Stimulated activated effector memory CD8-positive, alpha-beta T cell treated with anti-CD3 and anti-CD28 coated beads, Interleukin-12 subunit alpha, Interleukin-12 subunit beta, amount 100 ng/mL, for 72 hours (primary cell): ENCODE data around the gene SUPT20HL2.
"Not testable (repeated sequence)": the region's sequence is repeated elsewhere in the genome, so short reads cannot be mapped to it uniquely, and the experiment has no call there.

Source experiments
- ATAC-seq: fragments of 150-1000 bp; cut with Tn5 transposase; 2 replicates; pipeline ENCODE4 v1.10.0; 2021
- DNase-seq, 2 donors: peaks; one replicate each; pipeline ENCODE4 v3.0.0; 2021 to 2022; ENCODE audit warnings: low spot score in 2 of 2
- H3K27ac Mint-ChIP-seq: one replicate; pipeline ENCODE4 v1.8.0; 2022; ENCODE audit warnings: mild to moderate bottlenecking, mixed read lengths
- H3K36me3 Mint-ChIP-seq: one replicate; pipeline ENCODE4 v1.8.0; 2022; ENCODE audit warnings: mild to moderate bottlenecking, mixed read lengths
- H3K4me1 Mint-ChIP-seq: one replicate; pipeline ENCODE4 v1.8.0; 2022; ENCODE audit warnings: mixed read lengths
- H3K4me3 Mint-ChIP-seq: one replicate; pipeline ENCODE4 v1.8.0; 2022; ENCODE audit warnings: mild to moderate bottlenecking, mixed read lengths
- H3K9me3 Mint-ChIP-seq: one replicate; pipeline ENCODE4 v1.8.0; 2022; ENCODE audit warnings: mixed read lengths

Gene SUPT20HL2

GRCh38 chrX:24321741-24322395 lies 8.0 kb upstream of the SUPT20HL2 start:
- Mint-ChIP-seq H3K27ac (no peak overlapping the region), H3K4me3 (no peak overlapping the region), H3K4me1 (no peaks in the 10 kb centered on the region), H3K9me3 (no peaks in the 10 kb centered on the region), H3K36me3 (no peaks in the 10 kb centered on the region)
- ATAC-seq (no peak), DNase-seq (no peak)

GRCh38 chrX:24317567-24317966 lies 3.7 kb upstream of the SUPT20HL2 start:
- no peaks in the 10 kb centered on the region for H3K4me1 Mint-ChIP-seq
- H3K9me3 Mint-ChIP-seq, result no peaks in the 10 kb centered on the region
- no peak for DNase-seq

GRCh38 chrX:24316111-24316510 lies 2.2 kb upstream of the SUPT20HL2 start:
- Mint-ChIP-seq H3K4me3 (no peak overlapping the region), H3K36me3 (no peaks in the 10 kb centered on the region), H3K27ac (no peak overlapping the region), H3K4me1 (no peaks in the 10 kb centered on the region), H3K9me3 (no peaks in the 10 kb centered on the region)
- DNase-seq (no peak), ATAC-seq (no peak)

More at GRCh38 chrX:24317567-24317966, 3.7 kb upstream of the SUPT20HL2 start:
- no peaks in the 10 kb centered on the region for H3K36me3 Mint-ChIP-seq
- no peak for ATAC-seq
- H3K4me3 Mint-ChIP-seq, result no peak overlapping the region
- no peak overlapping the region for H3K27ac Mint-ChIP-seq

- DNase-seq, H3K9me3 Mint-ChIP-seq, H3K4me3 Mint-ChIP-seq, H3K4me1 Mint-ChIP-seq, H3K36me3 Mint-ChIP-seq, ATAC-seq, H3K27ac Mint-ChIP-seq: not testable (repeated sequence)
These were observed 1.6 kb downstream of the SUPT20HL2 start for GRCh38 chrX:24312249-24312607.

GRCh38 chrX:24311507-24312248 lies 2.2 kb downstream of the SUPT20HL2 start:
- DNase-seq, H3K27ac Mint-ChIP-seq, H3K4me3 Mint-ChIP-seq, H3K9me3 Mint-ChIP-seq, H3K36me3 Mint-ChIP-seq, H3K4me1 Mint-ChIP-seq, ATAC-seq: not testable (repeated sequence)

- not testable (repeated sequence) for H3K4me3 Mint-ChIP-seq, DNase-seq, H3K36me3 Mint-ChIP-seq, ATAC-seq, H3K27ac Mint-ChIP-seq, H3K9me3 Mint-ChIP-seq, H3K4me1 Mint-ChIP-seq
These were observed 3.0 kb downstream of the SUPT20HL2 start for GRCh38 chrX:24310916-24311315.

- ATAC-seq, H3K36me3 Mint-ChIP-seq, H3K27ac Mint-ChIP-seq, H3K4me1 Mint-ChIP-seq, H3K4me3 Mint-ChIP-seq, DNase-seq, H3K9me3 Mint-ChIP-seq: not testable (repeated sequence)
These were observed 4.1 kb downstream of the SUPT20HL2 start for GRCh38 chrX:24309580-24310374.

GRCh38 chrX:24308803-24309202 lies 5.1 kb downstream of the SUPT20HL2 start:
- not testable (repeated sequence) for H3K4me1 Mint-ChIP-seq, H3K36me3 Mint-ChIP-seq, H3K27ac Mint-ChIP-seq, H3K4me3 Mint-ChIP-seq, DNase-seq, H3K9me3 Mint-ChIP-seq
- peak; percentile 45 for ATAC-seq

- Mint-ChIP-seq H3K9me3 (no peaks in the 10 kb centered on the region), H3K4me3 (no peak overlapping the region), H3K36me3 (no peaks in the 10 kb centered on the region), H3K4me1 (no peaks in the 10 kb centered on the region), H3K27ac (no peak overlapping the region)
- no peak for DNase-seq
- no peak for ATAC-seq
These were observed 7.4 kb downstream of the SUPT20HL2 start for GRCh38 chrX:24306440-24306839.

GRCh38 chrX:24305905-24306304 lies 8.0 kb downstream of the SUPT20HL2 start:
- H3K4me3 Mint-ChIP-seq, result no peak overlapping the region
- no peak for DNase-seq
- H3K36me3 Mint-ChIP-seq, result no peaks in the 10 kb centered on the region
- H3K27ac Mint-ChIP-seq, result no peak overlapping the region
- no peaks in the 10 kb centered on the region for H3K9me3 Mint-ChIP-seq
- no peak for ATAC-seq
- H3K4me1 Mint-ChIP-seq, result no peaks in the 10 kb centered on the region

- H3K4me1 Mint-ChIP-seq, result no peaks in the 10 kb centered on the region
- no peak overlapping the region for H3K4me3 Mint-ChIP-seq
- ATAC-seq, result no peak
- no peaks in the 10 kb centered on the region for H3K9me3 Mint-ChIP-seq
- no peaks in the 10 kb centered on the region for H3K36me3 Mint-ChIP-seq
- DNase-seq, result no peak
- H3K27ac Mint-ChIP-seq, result no peak overlapping the region
These were observed 12.1 kb downstream of the SUPT20HL2 start for GRCh38 chrX:24301806-24302205.

GRCh38 chrX:24301060-24301459 lies 12.8 kb downstream of the SUPT20HL2 start:
- no peaks in the 10 kb centered on the region for H3K9me3 Mint-ChIP-seq
- DNase-seq, result no peak
- H3K36me3 Mint-ChIP-seq, result no peaks in the 10 kb centered on the region
- no peak overlapping the region for H3K27ac Mint-ChIP-seq
- ATAC-seq, result no peak
- no peaks in the 10 kb centered on the region for H3K4me1 Mint-ChIP-seq
- no peak overlapping the region for H3K4me3 Mint-ChIP-seq

GRCh38 chrX:24298191-24298590 lies 15.7 kb downstream of the SUPT20HL2 start:
- no peak overlapping the region for H3K4me3 Mint-ChIP-seq
- ATAC-seq (no peak), DNase-seq (no peak)
- H3K4me1 Mint-ChIP-seq, result no peaks in the 10 kb centered on the region
- no peaks in the 10 kb centered on the region for H3K9me3 Mint-ChIP-seq
- H3K27ac Mint-ChIP-seq, result no peak overlapping the region
- no peaks in the 10 kb centered on the region for H3K36me3 Mint-ChIP-seq

- H3K27ac Mint-ChIP-seq, result no peak overlapping the region
- H3K4me1 Mint-ChIP-seq, result no peaks in the 10 kb centered on the region
- no peaks in the 10 kb centered on the region for H3K36me3 Mint-ChIP-seq
- no peaks in the 10 kb centered on the region for H3K9me3 Mint-ChIP-seq
- H3K4me3 Mint-ChIP-seq, result no peak overlapping the region
- DNase-seq, result peak in 1 of 2 donors; percentile 48
- no peak for ATAC-seq
These were observed 19.2 kb downstream of the SUPT20HL2 start for GRCh38 chrX:24294619-24295018.

- ATAC-seq (no peak), DNase-seq (no peak)
- H3K9me3 Mint-ChIP-seq, result no peaks in the 10 kb centered on the region
- H3K4me3 Mint-ChIP-seq, result no peak overlapping the region
- no peaks in the 10 kb centered on the region for H3K4me1 Mint-ChIP-seq
- no peak overlapping the region for H3K27ac Mint-ChIP-seq
- H3K36me3 Mint-ChIP-seq, result no peaks in the 10 kb centered on the region
These were observed 20.5 kb downstream of the SUPT20HL2 start for GRCh38 chrX:24293412-24293811.

GRCh38 chrX:24292353-24292752 lies 21.5 kb downstream of the SUPT20HL2 start:
- Mint-ChIP-seq H3K9me3 (no peaks in the 10 kb centered on the region), H3K36me3 (no peaks in the 10 kb centered on the region), H3K4me3 (no peak overlapping the region), H3K4me1 (no peaks in the 10 kb centered on the region), H3K27ac (no peak overlapping the region)
- no peak for ATAC-seq
- no peak for DNase-seq
